ENCODE data around the gene NPRL2. TPM values are rescaled to one million over a fixed set of nuclear protein-coding genes. Genes with fewer than 3 reads are reported as not detected.

NPRL2 gene
- total and polyA plus RNA-seq, 2 of the 8 experiments (the other 6 are each of a cell fraction or from before 2014, with no cell fraction given), result 28.4 to 51.4 TPM

DNA sequence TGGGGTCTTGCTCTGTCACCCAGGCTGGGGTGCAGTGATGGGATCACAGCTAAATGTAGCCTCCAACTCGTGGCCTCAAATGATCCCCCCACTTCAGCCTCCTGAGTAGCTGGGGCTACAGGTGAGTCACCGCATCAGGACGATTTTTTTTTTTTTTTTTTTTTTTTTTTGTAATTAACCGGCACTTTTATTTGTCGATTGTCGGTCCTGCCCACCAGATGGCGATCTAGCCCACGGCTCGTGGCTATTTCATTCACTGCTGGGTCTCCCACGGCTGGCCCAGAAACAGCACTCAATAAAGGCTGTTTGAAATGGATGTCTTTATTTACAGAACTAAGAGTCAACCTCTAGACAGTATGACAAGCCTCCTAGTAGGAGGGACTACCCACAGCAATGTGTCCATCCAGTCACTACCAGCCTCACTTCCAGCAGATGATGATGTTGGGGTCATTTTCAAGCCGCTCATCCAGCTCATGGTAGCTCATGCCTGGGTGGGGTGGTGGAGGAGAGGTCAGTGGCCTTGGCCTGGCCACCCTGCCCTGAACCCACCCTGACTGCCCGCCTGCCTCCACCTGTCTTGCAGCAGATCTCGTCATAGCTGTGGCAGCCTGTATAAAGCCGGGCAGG is 3.3 kb downstream of the NPRL2 start (continued):
- TF ChIP-seq USF2 (IDR thresholded peaks at IDR 0.05; ENCODE audit: low read length) (no peak), TAF1 (IDR thresholded peaks at IDR 0.05; ENCODE audit: low read depth, low read length) (no peak), TEAD4 (IDR thresholded peaks at IDR 0.05; ENCODE audit: low read depth, low read length) (no peak)

All from H1 (cell line).